Measurements from ENCODE around the gene SLC49A4.
A peak's percentile ranks its signal among the peaks of the same experiment; 100 is the strongest.
"Not testable (repeated sequence)": the region's sequence is repeated elsewhere in the genome, so short reads cannot be mapped to it uniquely, and the experiment has no call there.

The SLC49A4 gene

GRCh38 chr3:122794779-122795673 is at the start of gene SLC49A4:
Gene SLC49A4 (plus strand): TSS chr3:122795069. CDS start chr3:122795193, 124 bp downstream.
- DNase-seq (ENCODE audit: low read depth) = peak; percentile 65

GRCh38 chr3:122745369-122746021 is 49.4 kb upstream of the SLC49A4 start:
- DNase-seq (ENCODE audit: low read depth) = no peak

- DNase-seq (ENCODE audit: low read depth) = not testable (repeated sequence)
Observed at GRCh38 chr3:122747295-122747694, 47.6 kb upstream of the SLC49A4 start.

- no peak for DNase-seq (ENCODE audit: low read depth)
Observed at GRCh38 chr3:122748347-122748746, 46.5 kb upstream of the SLC49A4 start.

- DNase-seq (ENCODE audit: low read depth) = no peak
Observed at GRCh38 chr3:122754929-122755328, 39.9 kb upstream of the SLC49A4 start.

GRCh38 chr3:122755491-122755890 is 39.4 kb upstream of the SLC49A4 start:
- DNase-seq (ENCODE audit: low read depth) = no peak

GRCh38 chr3:122758877-122759560 is 35.9 kb upstream of the SLC49A4 start:
- DNase-seq (ENCODE audit: low read depth) = no peak

- DNase-seq (ENCODE audit: low read depth) = no peak
Observed at GRCh38 chr3:122760453-122761271, 34.2 kb upstream of the SLC49A4 start.

GRCh38 chr3:122766430-122766829 is 28.4 kb upstream of the SLC49A4 start:
- no peak for DNase-seq (ENCODE audit: low read depth)

- DNase-seq (ENCODE audit: low read depth) = no peak
Observed at GRCh38 chr3:122767540-122768372, 27.1 kb upstream of the SLC49A4 start.

- DNase-seq (ENCODE audit: low read depth) = no peak
Observed at GRCh38 chr3:122770521-122771202, 24.2 kb upstream of the SLC49A4 start.

GRCh38 chr3:122772827-122773226 is 22.0 kb upstream of the SLC49A4 start:
- no peak for DNase-seq (ENCODE audit: low read depth)

- DNase-seq (ENCODE audit: low read depth) = no peak
Observed at GRCh38 chr3:122773944-122774509, 20.8 kb upstream of the SLC49A4 start.

- DNase-seq (ENCODE audit: low read depth) = no peak
Observed at GRCh38 chr3:122774564-122774963, 20.3 kb upstream of the SLC49A4 start.

GRCh38 chr3:122776675-122777468 is 18.0 kb upstream of the SLC49A4 start:
- DNase-seq (ENCODE audit: low read depth) = no peak

- no peak for DNase-seq (ENCODE audit: low read depth)
Observed at GRCh38 chr3:122777563-122777962, 17.3 kb upstream of the SLC49A4 start.

- DNase-seq (ENCODE audit: low read depth) = no peak
Observed at GRCh38 chr3:122782804-122783203, 12.1 kb upstream of the SLC49A4 start.

GRCh38 chr3:122784436-122784835 is 10.4 kb upstream of the SLC49A4 start:
- no peak for DNase-seq (ENCODE audit: low read depth)

- no peak for DNase-seq (ENCODE audit: low read depth)
Observed at GRCh38 chr3:122785231-122785630, 9.6 kb upstream of the SLC49A4 start.
